PC-9 (cell line): Measurements from ENCODE around the gene LGR6. TPM values are rescaled to one million over a fixed set of nuclear protein-coding genes. Genes with fewer than 3 reads are reported as not detected.

Experiments used
- BruUV-seq: library from RNA; stranded (reverse); fragments of 400-500 nt; replicated peaks from 2 replicates; lab custom pipeline; 2021; lab: Mats Ljungman, UMichigan
- CTCF ChIA-PET: fragments of 300-600 bp; sonication (Branson Sonifier 250); formaldehyde crosslinking; loops from one replicate; lab custom pipeline; 2022; ENCODE audit warnings: antibody characterized with exemption; lab: Charles Lee
- POLR2A ChIA-PET: fragments of 300-600 bp; sonication (Branson Sonifier 250); formaldehyde crosslinking; loops from one replicate; lab custom pipeline; 2022; ENCODE audit warnings: antibody characterized with exemption; ENCODE audit not compliant: unreplicated experiment; lab: Charles Lee
- DNase-seq, 2 experiments: peaks; one replicate each; pipeline versions ENCODE4 v3.0.0 to v3.0.0-alpha.2; 2015 to 2022; ENCODE audit warnings: mixed read lengths in 1 of 2
- H2AFZ ChIP-seq: fragments of 200-600 bp; sonication (generic); 2 replicates; pipeline ENCODE4 v1.8.1; 2017; ENCODE audit warnings: antibody characterized with exemption
- H3F3A ChIP-seq: fragments of 200-600 bp; sonication (generic); 2 replicates; pipeline ENCODE4 v1.8.1; 2017; ENCODE audit warnings: antibody characterized with exemption, mild to moderate bottlenecking, low read depth; ENCODE audit not compliant: insufficient read depth
- H3K27ac ChIP-seq: fragments of 200-600 bp; sonication (generic); 2 replicates; pipeline ENCODE4 v1.6.1; 2016; ENCODE audit warnings: mixed run types
- H3K27me3 ChIP-seq: fragments of 200-600 bp; sonication (generic); 2 replicates; pipeline ENCODE4 v1.6.1; 2016; ENCODE audit warnings: low read depth, mixed run types; ENCODE audit not compliant: insufficient read depth
- H3K36me3 ChIP-seq: fragments of 200-600 bp; sonication (generic); 2 replicates; pipeline ENCODE4 v1.6.1; 2016; ENCODE audit warnings: low read depth, mixed run types
- H3K4me1 ChIP-seq: fragments of 200-600 bp; sonication (generic); replicated peaks from 2 replicates; pipeline ENCODE4 v1.6.1; 2016; ENCODE audit warnings: mixed run types; ENCODE audit not compliant: insufficient read depth
- H3K4me2 ChIP-seq: fragments of 200-600 bp; sonication (generic); 2 replicates; pipeline ENCODE4 v1.6.1; 2017; ENCODE audit warnings: mixed run types
- H3K4me3 ChIP-seq: fragments of 200-600 bp; sonication (generic); 2 replicates; pipeline ENCODE4 v1.6.1; 2016; ENCODE audit warnings: mixed run types
- H3K79me2 ChIP-seq: fragments of 200-600 bp; sonication (generic); 2 replicates; pipeline ENCODE4 v1.6.1; 2017; ENCODE audit warnings: low read depth, mixed run types
- H3K9me2 ChIP-seq: fragments of 200-600 bp; sonication (generic); 2 replicates; pipeline ENCODE4 v1.8.1; 2017; ENCODE audit warnings: mild to moderate bottlenecking; ENCODE audit not compliant: insufficient read depth
- H3K9me3 ChIP-seq: fragments of 200-600 bp; sonication (generic); 2 replicates; pipeline ENCODE4 v1.8.1; 2016; ENCODE audit warnings: low read depth; ENCODE audit not compliant: insufficient read depth
- H4K20me1 ChIP-seq: fragments of 200-600 bp; sonication (generic); 2 replicates; pipeline ENCODE4 v1.8.1; 2017; ENCODE audit not compliant: insufficient read depth
- CTCF ChIP-seq: fragments of 200-600 bp; sonication (generic); conservative IDR thresholded peaks from 2 replicates; pipeline ENCODE4 v1.6.1; 2017; ENCODE audit warnings: mixed run types, antibody characterized with exemption, mild to moderate bottlenecking, moderate library complexity
- EZH2 ChIP-seq: fragments of 200-600 bp; sonication (generic); IDR thresholded peaks from 2 replicates; pipeline ENCODE4 v1.8.0; 2017; ENCODE audit warnings: antibody characterized with exemption, low read depth
- intact Hi-C: fragments of 100-400 bp; cut with micrococcal nuclease; formaldehyde crosslinking; loops from one replicate; pipeline ENCODE4 v1.10.0; 2022; ENCODE audit not compliant: unreplicated experiment
- total RNA-seq: library from RNA; stranded (reverse); gene quantifications from 2 replicates; pipeline ENCODE4 v1.2.3, GENCODE V29; 2021

LGR6 gene
- total RNA-seq, 1 experiment from 2014 or later = 5.6 TPM

- CTCF ChIA-PET = no interaction called here
- H3K36me3 ChIP-seq = no peaks in the 10 kb centered on the region
- DNase-seq = peak in 1 of 2 experiments; percentile 9
- H4K20me1 ChIP-seq = no peaks in the 10 kb centered on the region
- H3K27ac ChIP-seq = no peak overlapping the region
- peaks cover 7% of the 10 kb centered on the region; the same call in 1 of the 2 replicates for H3F3A ChIP-seq
- POLR2A ChIA-PET = no interaction called here
- no peak overlapping the region for H3K4me3 ChIP-seq
- peaks cover 17% of the 10 kb centered on the region for H3K4me1 ChIP-seq
- no peak overlapping the region for H2AFZ ChIP-seq
- no peaks in the 10 kb centered on the region for H3K27me3 ChIP-seq
- no peaks in the 10 kb centered on the region for H3K79me2 ChIP-seq
- intact Hi-C loops = loop anchor here (2.0 kb wide), 1 partner anchor 93 kb away; no protein-coding TSS in a partner anchor
- no peaks in the 10 kb centered on the region for H3K9me3 ChIP-seq
- H3K9me2 ChIP-seq = no peaks in the 10 kb centered on the region
- no TSS peak for BruUV-seq
- no peak for TF ChIP-seq CTCF
- no peak for TF ChIP-seq EZH2
- no peak overlapping the region for H3K4me2 ChIP-seq
Observed at GRCh38 chr1:202293569-202293968, 100.0 kb downstream of the LGR6 start.

- H3K36me3 ChIP-seq = no peaks in the 10 kb centered on the region
- no TSS peak for BruUV-seq
- intact Hi-C loops = no loop called here
- H3K79me2 ChIP-seq = no peaks in the 10 kb centered on the region
- H3K9me2 ChIP-seq = no peaks in the 10 kb centered on the region
- H3K27me3 ChIP-seq = peaks cover 4% of the 10 kb centered on the region; the same call in 1 of the 2 replicates
- TF ChIP-seq CTCF (no peak), EZH2 (no peak)
- H4K20me1 ChIP-seq = no peaks in the 10 kb centered on the region
- no peak overlapping the region for H2AFZ ChIP-seq
- H3K27ac ChIP-seq = no peak overlapping the region
- no peak for DNase-seq
- no peaks in the 10 kb centered on the region for H3K4me1 ChIP-seq
- H3K4me3 ChIP-seq = no peak overlapping the region
- H3K9me3 ChIP-seq = no peaks in the 10 kb centered on the region
- ChIA-PET CTCF (interaction anchor here (0.6 kb wide), 1 partner anchor 414 kb away, joined by 3 read pairs; no protein-coding TSS in a partner anchor), POLR2A (no interaction called here)
- H3K4me2 ChIP-seq = no peak overlapping the region
- H3F3A ChIP-seq = no peaks in the 10 kb centered on the region
Observed at GRCh38 chr1:202302166-202302565, 108.6 kb downstream of the LGR6 start.

GRCh38 chr1:202304375-202304774 is 110.8 kb downstream of the LGR6 start:
- H3K4me3 ChIP-seq = no peak overlapping the region
- no peak for DNase-seq
- ChIA-PET CTCF (no interaction called here), POLR2A (no interaction called here)
- peaks cover 4% of the 10 kb centered on the region; the same call in 1 of the 2 replicates for H3K27me3 ChIP-seq
- no peak overlapping the region for H2AFZ ChIP-seq
- H3K9me3 ChIP-seq = no peaks in the 10 kb centered on the region
- TF ChIP-seq EZH2 (no peak), CTCF (no peak)
- no peaks in the 10 kb centered on the region for H3K36me3 ChIP-seq
- H3K9me2 ChIP-seq = no peaks in the 10 kb centered on the region
- H4K20me1 ChIP-seq = no peaks in the 10 kb centered on the region
- no peak overlapping the region for H3K4me2 ChIP-seq
- H3F3A ChIP-seq = no peaks in the 10 kb centered on the region
- BruUV-seq = no TSS peak
- H3K4me1 ChIP-seq = no peaks in the 10 kb centered on the region
- H3K79me2 ChIP-seq = no peaks in the 10 kb centered on the region
- no peak overlapping the region for H3K27ac ChIP-seq
- intact Hi-C loops = no loop called here
